HG03045 (cell line): ENCODE data around the gene AGTPBP1.

Experiments used
- ATAC-seq: cut with Tn5 transposase; IDR thresholded peaks from one replicate; pipeline ENCODE4 v1.9.1; 2021; ENCODE audit warnings: mild to moderate bottlenecking, moderate library complexity; ENCODE audit not compliant: unreplicated experiment

The AGTPBP1 gene

DNA sequence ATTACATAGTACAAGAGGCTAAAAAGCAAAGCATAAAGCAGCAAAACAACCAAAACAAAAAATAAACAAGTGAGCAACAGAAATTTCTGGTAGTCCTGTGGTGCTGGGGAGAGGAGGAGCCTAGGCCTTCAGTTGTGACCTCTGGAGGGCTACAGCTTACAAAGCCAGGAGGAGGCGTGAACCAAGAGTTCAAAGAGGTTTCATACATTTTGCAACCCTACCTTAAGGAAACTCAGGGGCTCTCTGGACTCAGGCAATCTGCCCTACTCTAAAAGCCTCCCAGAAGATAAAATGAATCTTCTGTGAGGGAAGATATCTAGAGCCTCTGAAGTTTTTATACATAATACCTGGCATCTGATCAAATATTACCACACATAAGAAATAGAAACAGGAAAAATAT, 187.4 kb downstream of the AGTPBP1 start:
- ATAC-seq = no peak

DNA sequence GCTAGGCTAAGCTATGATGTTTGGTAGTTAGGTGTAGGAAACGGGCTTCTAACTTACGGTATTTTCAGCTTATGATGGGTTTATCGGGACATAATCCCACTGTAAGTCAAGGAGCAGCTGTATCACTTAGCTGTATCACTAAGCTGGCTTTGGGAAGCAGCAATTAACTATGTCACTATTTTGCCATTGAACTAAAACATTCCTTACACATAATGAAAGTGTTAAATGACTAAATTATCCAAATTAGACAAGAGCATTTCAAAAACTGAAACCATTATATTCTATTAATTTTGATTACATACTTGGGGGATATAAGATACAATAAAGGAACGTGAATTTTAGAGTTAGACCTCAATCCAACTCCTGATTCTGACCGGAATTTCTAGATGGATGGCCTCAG, 188.3 kb downstream of the AGTPBP1 start:
- no peak for ATAC-seq

DNA sequence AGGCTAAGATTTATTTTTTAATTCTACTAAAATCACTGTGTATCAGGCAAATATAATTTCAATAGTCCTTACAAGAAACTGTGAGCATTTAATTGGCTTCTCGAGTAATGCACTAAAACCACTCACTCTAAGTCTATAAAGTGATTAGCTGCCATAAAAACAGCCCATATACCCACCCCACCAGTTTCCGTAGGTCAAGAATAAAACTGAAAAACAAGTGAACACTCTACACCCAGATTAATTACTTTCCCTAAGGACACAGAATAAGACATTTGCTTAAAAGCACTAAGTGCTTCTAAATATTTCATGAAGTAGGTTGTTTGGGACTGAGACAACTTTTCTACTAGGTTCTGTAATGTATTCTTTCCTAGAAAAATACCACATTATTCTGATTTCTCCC, 194.2 kb downstream of the AGTPBP1 start:
- no peak for ATAC-seq

DNA sequence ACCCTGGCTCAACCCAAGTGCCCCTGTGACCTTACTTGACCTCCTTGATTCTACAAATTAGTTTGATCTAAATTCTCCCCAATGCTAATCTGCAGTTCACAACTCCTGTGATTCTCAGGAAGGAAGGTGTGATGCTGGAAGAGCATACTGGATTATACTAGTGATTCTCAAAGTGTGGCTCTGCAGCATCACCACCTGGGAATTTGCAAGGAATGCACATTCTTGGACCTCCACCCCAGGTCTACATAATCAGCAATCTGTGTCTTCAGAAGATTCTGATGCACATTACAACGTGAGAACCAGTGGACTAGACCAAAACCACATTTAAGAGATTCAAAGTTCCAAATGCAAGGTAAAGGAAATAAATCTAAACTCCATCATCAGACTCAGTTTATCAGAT, 198.6 kb downstream of the AGTPBP1 start:
- ATAC-seq = no peak

DNA sequence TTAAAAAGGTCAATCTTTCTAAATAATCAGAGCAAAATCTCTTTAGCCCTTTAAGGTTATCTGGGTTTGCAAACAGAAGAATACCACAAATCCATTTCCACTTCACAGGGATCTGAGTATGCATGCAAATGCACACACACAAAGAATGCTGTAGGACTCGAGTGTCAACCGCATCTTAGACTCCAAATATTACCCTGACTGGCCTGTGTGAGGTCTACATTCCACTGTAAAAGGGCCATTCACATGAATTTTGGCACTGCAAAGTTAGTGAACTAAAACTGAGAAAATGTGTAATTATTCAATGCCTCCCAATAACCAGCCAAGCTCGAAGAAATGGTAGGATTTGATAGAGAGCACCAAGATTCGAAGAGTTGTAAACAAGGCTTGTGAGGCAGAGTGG, 199.9 kb downstream of the AGTPBP1 start:
- ATAC-seq = no peak

DNA sequence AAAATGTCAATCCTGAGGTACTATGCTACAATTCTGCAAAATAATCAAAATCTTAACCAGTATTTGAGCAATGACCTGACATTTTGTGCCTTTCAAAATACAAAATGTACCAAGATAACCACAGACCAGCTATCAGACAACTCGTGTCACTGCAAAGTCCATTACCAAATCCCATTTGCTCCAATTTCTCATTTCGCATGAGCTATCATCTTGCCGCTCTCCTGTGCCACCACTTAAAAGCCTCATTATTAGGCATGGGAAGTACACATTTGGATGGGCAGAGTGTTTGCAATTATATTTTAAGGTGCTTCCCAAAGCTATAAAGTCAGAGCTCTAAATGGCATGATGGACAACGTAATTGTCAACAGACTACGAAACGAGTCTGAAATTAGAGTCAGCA, 205.2 kb downstream of the AGTPBP1 start:
- no peak for ATAC-seq

DNA sequence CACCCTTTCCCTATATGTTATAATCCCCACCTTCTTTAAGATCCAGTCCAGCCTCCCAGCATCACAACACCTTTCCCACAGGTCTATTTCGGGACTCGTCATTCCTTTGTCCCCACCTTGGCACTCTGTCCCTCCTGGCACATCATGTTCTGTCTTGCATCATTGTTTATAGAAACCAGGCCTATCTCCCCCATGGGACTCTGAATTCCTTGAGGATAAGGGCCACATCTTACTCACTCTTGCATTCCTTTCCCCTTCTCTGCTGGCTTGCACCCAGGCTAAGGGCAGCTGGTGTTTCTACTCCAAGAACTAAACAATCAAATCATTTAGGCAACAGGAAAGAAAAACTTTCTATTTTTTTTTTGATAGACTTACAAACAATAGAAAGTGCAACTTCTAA, 205.7 kb downstream of the AGTPBP1 start:
- no peak for ATAC-seq

DNA sequence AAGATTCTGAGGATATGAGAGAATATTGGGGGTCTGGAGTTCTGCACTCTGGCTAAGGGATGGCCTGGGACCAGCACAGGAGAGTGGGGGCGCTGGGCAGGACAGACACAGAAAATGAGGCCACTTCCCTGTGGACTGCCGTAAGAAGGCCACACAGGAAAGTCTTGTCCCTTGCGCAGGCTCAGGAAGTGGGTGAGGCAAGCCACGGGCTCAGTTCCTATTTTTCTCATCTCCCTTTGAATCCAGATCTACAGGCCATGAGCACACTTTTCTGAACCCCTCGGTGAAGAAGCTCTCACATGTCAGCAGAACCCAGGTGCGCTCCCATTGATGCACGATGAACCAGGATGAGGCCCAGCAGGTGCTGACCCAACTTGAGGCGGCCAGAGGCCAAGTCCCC, 207.4 kb downstream of the AGTPBP1 start:
- no peak for ATAC-seq

DNA sequence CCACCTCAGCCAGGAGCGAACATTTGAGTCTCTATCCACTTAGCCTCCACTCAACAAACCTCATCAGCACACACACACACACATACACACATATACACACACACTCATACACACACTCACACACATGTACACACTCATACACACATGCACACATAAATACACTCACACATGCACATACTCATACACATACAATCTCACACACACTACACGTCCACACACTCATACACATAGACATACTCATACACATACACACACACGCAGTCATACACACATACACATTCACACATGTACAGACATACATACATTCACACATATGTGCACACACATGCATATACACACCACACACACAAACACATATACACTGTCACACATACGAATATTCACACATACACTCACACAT, 208.2 kb downstream of the AGTPBP1 start:
- ATAC-seq = no peak

DNA sequence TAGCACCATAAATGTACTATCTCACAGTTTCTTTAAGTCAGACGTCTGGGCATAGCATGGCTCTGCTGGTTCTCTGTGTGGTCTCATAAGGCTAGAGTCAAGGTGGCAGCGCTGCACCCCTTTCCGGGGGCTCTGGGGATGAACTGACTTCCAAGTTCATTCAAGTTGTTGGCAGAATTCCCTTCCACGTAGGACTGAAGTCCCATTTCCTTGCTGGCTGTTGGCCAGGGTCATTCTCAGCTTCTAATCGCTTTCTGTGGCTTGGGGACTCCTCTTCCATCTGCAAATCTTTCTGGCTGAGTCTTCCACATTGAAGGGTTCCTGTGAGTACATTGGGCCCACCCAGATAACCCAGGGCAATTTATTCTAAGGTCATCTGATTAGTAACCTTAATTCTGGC, 211.0 kb downstream of the AGTPBP1 start:
- ATAC-seq = no peak

DNA sequence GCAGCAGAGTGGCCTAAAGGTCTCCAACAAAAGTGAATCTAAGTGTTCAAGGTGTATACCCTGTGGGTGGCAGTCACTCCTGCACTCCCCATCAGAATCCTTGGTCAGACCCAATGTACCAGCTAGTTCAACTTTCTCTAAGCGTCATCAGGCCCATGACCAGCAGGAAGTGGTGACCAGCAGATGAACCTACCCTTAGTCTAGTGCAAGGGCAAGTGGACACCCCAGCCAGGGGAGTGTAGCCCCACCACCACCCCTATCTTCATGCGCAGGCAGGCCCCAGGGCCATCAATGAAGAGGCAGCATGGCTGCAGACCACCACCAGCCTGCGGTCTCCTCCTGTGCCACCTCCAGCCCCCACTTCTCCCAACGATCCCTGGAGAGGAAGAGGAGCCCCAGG, 213.1 kb downstream of the AGTPBP1 start:
- no peak for ATAC-seq

DNA sequence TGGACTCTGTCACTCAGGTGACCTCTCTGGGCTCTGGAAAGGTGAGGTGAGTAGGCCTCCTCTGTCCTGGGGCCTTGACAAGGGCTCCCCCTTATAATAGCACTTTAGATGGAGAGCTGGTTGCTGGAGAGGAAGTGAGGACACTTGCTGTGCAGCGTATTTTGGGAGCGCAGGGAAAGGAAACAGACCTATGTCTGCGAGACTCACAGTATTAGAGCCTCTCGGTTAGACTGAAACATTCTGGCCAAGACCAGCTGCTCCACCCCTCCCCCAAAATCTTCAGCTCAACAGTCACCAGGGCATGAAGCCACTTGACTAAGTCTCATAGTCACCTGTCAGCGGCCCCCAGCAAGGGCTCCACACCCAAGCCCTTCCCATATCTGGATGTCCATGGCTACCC, 213.6 kb downstream of the AGTPBP1 start:
- no peak for ATAC-seq

DNA sequence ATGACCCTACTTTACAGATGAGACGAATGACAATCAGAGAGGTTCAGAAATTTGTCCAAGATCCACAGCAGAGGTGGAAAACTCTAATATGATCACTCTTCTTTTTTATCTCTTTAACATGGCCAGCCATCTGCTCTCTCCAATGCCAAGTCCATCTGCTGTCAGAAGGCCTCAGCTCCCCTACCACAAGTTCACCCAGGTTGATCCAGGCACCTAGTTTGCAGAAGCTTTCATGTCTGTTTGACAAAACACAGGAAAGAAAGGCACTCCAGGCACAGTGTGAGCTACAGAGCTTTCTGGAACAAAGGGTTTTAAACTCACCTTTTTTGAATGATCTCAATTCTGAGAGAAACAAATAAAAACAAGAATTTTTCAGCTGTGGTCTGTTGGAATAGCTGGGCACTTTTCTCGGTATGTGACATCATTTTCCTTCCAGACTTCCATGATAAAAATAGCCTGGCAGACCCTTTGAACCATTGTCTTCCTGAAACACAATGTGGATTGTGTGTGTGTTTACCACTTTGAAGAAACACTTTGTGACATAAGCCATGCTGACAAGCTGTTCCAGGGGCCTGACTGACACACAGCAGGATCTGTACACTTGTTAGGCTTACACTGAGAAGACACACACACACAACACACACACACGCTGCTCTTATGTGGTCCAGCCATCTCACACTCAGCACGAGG, 214.3 kb downstream of the AGTPBP1 start:
- no peak for ATAC-seq

DNA sequence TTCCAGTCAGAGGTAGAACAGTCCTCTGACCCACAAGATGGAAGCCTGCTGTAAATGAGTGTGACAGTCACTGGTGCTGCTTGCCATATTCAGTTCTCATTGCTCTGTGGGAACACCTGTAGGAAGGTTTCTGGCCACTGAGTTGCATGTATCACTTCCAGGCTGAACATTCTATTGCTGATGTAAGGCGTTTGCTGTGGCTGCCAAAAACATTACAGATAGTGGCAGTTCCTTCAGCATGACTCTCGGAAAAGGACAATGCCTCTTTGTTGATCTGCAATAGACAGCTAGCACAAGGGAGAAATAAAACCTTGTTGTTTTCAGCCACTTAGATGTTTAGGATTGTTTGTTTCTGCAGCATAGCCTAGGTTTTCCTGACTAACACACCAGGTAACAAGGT, 217.2 kb downstream of the AGTPBP1 start:
- no peak for ATAC-seq

DNA sequence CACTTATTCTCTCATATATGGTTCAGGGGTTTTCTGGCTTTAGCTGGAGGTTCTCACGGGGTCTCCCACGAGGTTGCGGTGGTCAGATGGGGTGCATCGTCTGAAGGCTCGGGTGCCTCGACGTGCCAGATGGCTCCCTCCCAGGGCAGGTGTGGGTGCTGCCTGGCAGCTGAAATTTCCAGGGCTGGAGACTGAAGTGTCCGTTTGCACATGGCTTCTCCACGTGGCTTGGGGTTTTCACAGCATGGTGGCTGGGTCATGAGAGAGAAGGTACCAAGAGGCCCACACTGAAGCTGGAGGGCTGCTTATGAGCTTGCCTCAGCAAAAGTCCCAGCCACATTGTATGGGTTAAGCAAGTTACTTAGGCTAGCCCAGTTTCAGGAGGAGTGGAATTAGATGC, 218.6 kb downstream of the AGTPBP1 start:
- no peak for ATAC-seq

DNA sequence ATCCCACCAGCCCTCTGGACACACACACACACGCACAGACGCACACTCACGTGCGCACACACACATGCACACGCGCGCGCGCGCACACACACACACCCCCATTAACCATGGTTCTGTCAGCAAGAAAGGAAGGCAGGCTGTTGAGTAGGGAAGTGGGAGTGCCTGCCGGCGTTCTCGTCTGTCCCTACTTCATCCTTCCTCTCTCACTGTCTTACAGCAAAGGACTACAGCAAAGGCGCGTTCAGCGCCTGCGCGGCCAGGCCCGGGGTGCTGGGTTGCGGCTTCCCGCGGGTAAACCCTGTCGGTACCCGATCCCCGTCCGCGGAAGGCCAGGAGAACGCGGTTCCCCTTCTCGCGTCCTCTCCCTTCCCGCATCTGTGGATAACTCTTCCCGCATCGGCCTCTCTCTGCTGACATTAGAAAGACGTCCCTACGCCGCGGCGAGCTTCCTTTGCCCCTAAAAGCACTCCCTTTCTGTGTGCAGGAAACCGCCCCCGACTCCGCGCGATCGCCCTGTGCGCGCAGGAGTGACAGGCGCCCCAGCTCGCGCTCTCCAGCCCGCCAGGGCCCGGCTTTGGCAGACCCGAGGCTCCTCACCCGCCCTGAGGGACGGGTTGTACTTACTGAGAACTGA, 219.2 kb downstream of the AGTPBP1 start:
- no peak for ATAC-seq

DNA sequence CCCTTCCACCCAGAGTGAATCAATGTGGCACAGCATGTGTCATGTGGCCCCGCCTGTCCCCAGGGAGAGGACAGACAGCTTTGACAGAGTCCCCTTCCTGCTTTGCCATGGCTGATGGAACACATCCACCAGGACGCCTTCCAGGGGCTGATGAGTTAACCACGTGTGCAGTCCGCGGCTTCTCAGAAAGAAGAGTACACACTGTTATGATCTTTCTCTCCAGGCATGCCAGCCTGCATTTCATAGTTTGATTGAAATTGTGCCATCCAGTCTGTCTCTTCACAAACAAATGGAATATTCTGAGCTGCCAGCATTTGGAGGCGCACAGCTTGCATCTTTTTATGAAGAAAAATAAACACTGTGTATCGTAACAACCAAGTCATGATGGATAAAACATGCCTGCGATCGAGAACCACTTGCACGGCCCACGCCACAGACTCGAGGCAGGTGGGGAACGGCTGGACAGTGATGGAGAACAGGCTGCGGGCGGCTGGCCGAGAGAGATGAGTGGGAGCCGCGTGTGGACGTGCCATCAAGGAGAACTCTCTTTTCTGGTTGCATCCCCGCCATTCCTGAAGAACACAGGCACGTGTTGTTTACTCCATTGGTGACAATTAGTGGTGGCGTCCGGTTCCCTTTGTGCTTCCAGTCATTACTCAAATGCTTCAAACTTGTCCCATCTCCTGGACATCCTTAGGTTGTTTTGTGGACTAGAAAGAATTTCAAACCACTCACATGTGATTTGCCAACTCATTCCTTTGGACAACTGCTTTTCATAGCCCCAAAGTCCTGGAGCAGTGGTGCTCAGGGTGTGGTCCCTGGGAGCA, 220.2 kb downstream of the AGTPBP1 start:
- ATAC-seq = no peak

DNA sequence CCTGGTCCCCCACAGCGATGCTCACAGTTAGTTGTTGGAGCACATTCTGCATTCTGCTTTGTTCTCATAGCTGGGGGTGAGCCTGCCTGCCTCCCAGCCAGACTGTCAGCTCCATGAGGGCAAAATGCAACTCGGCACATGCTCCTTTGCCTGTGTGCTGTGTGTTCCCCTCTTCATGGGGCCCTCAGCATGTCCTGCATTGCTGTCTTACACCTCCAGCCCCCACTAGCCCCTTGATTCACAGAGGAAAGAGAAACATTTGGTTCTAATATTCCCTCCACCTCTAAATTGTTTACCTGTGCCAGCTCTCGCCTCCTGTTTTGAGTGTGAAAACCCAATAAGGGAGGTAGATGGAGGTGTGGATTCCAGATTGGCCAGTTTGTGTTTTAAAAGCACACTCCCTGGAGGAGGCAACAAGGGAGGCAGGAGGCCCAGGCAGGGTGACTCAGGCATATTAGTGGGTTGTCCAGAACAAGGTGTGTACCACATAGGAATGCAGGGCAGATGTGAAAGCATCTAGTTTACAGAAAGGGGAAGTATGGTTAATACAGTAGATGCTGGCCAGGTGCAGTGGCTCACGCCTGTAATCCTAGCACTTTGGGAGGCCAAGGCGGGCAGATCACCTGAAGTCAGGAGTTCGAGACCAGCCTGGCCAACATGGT, 224.6 kb downstream of the AGTPBP1 start:
- no peak for ATAC-seq

DNA sequence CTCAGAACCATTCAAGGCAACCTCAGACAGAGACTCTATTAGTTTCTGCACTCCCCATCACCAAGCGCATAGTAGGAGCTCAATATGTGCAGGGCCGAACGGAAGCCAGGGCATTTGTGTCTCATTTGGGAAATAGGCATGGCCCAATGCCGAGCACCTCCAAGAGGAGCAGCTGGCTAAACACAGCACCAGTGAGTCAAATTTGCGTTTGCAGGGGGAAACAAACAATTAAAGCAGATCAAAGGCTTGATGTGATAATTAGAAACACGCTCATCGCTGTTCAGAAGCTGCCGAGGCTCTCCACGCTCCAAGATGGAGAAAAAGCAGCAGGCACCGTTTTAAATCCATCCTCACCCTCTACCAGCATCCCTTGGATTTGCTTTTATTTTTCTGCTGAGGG, 225.3 kb downstream of the AGTPBP1 start:
- no peak for ATAC-seq

DNA sequence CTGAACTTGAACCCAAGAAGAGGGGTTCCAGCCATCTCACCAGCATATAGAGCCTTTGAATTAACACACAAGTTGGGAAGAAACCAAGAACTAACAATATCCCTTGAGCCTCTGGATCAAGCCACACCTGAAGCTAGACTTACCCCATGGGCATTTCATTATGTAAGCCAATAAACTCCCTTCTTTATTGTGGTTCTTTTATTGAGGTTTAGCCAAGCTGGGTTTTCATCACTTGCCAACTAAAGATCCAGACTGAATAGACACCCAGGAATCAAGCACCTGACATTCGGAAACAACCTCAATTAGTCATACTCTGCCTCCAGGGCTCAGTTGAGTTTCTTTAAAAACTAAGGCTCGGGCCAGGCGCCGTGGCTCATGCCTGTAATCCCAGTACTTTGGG, 226.7 kb downstream of the AGTPBP1 start:
- no peak for ATAC-seq

DNA sequence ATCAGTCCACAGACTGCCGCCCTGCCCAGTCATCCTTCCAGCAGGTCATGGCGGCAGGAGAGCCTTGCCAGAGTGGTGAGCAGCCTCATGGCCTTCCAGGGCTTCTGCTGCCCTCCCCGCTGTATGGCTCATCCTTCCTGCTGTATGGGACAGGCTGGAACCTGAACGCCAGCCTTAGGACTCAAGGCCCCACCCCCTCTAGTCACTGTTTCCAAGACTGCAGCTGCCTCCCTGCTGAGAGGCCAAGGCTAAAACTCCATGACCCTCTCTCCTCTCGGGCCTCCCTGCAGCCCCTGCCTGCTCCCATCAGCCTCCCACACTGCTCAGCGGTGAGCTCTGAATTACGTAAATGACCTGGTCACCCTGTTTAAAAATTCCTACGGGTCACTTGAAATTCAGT, 227.5 kb downstream of the AGTPBP1 start:
- ATAC-seq = no peak

DNA sequence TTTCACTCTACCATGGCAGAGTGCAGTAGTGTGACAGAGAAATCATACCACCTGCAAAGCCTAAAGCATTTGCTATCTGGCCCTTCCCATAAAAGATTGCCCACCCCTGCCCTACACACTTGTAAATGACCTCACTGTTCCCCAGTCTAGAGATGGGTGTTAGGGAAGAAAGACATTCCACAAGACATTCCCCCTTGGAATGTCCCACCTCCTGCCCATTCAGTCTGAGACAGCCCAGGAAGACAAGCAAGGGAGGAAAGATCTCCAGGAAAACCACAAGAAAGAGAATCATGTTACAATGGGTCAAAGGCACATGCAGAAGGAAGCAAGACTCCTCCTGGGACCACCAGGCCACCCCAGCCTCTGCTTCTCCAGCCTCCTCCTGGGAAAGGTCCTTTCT, 230.0 kb downstream of the AGTPBP1 start:
- no peak for ATAC-seq
